B cell (primary cell): Measurements from ENCODE around the gene ZNF532. TPM values are rescaled to one million over a fixed set of nuclear protein-coding genes. Genes with fewer than 3 reads are reported as not detected.

Source experiments
- ATAC-seq: fragments of 200-7000 bp; cut with Tn5 transposase; one replicate; pipeline ENCODE4 v1.10.0; 2021; ENCODE audit warnings: low read depth, mild to moderate bottlenecking, moderate number of reproducible peaks, moderate library complexity
- CTCF ChIA-PET: fragments of 350-600 bp; sonication (Branson Sonifier 250); formaldehyde crosslinking; loops from one replicate; lab custom pipeline; 2021; ENCODE audit warnings: antibody characterized with exemption, inconsistent platforms; lab: Charles Lee
- POLR2A ChIA-PET: fragments of 350-600 bp; sonication (Branson Sonifier 250); formaldehyde crosslinking; loops from one replicate; lab custom pipeline; 2021; ENCODE audit warnings: antibody characterized with exemption; lab: Charles Lee
- DNase-seq: peaks from one replicate; pipeline ENCODE4 v3.0.0; 2013
- H2AFZ ChIP-seq: 2 replicates; pipeline ENCODE4 v1.6.1; 2012; ENCODE audit warnings: mild to moderate bottlenecking, low read depth, low read length; ENCODE audit not compliant: insufficient read depth, poor library complexity, severe bottlenecking
- H3K27ac ChIP-seq, 2 donors: 1 replicate in 1 of 2; 2 replicates in 1 of 2; pipeline ENCODE4 v1.5.1; 2012 to 2013; ENCODE audit warnings: low read length in 2 of 2, mild to moderate bottlenecking in 2 of 2, moderate library complexity in 1 of 2
- H3K27me3 ChIP-seq, 4 experiments: fragments of 200-600 bp in 1 of 4; sonication (generic) in 1 of 4; replicated peaks in 1 of 4; 1 replicate in 2 of 4; 2 replicates in 2 of 4; pipeline versions ENCODE4 v1.6.1 to v1.7.0; 2013 to 2016; ENCODE audit warnings: low read length in 3 of 4, mild to moderate bottlenecking in 2 of 4, mixed read lengths in 1 of 4, moderate library complexity in 1 of 4; ENCODE audit not compliant: insufficient read depth in 4 of 4, control insufficient read depth in 3 of 4; ENCODE audit errors: control extremely low read depth in 1 of 4
- H3K36me3 ChIP-seq, 2 experiments: replicated peaks in 1 of 2; 1 replicate in 1 of 2; 2 replicates in 1 of 2; pipeline versions ENCODE4 v1.6.1 to v1.7.1; 2013; ENCODE audit warnings: low read length in 1 of 2; ENCODE audit not compliant: insufficient read depth in 2 of 2, control insufficient read depth in 1 of 2; ENCODE audit errors: control extremely low read depth in 1 of 2, extremely low read depth in 1 of 2
- H3K4me1 ChIP-seq, 2 donors: fragments of 200-600 bp in 1 of 2; sonication (generic) in 1 of 2; 1 replicate in 1 of 2; 2 replicates in 1 of 2; pipeline versions ENCODE4 v1.5.1 to v1.6.1; 2013 to 2017; ENCODE audit warnings: low read length in 2 of 2; ENCODE audit not compliant: control insufficient read depth in 2 of 2, insufficient read depth in 2 of 2
- H3K4me2 ChIP-seq: replicated peaks from 2 replicates; pipeline ENCODE3; 2012; ENCODE audit warnings: mild to moderate bottlenecking, low read depth, low read length; ENCODE audit not compliant: poor library complexity, severe bottlenecking
- H3K4me3 ChIP-seq, 5 experiments: fragments of 200-600 bp in 1 of 5; sonication (generic) in 1 of 5; 1 replicate in 3 of 5; 2 replicates in 2 of 5; pipeline versions ENCODE4 v1.5.1 to v1.7.0; 2011 to 2016; ENCODE audit warnings: low read length in 4 of 5, mild to moderate bottlenecking in 4 of 5, low read depth in 2 of 5, control low read depth in 1 of 5, moderate library complexity in 1 of 5; ENCODE audit not compliant: insufficient read depth in 1 of 5; ENCODE audit errors: control extremely low read depth in 1 of 5, extremely low read depth in 1 of 5
- H3K79me2 ChIP-seq: fragments of 200-600 bp; sonication (generic); one replicate; pipeline ENCODE4 v1.6.0; 2016; ENCODE audit warnings: low read length; ENCODE audit not compliant: control insufficient read depth, insufficient read depth
- H3K9ac ChIP-seq: fragments of 200-600 bp; sonication (generic); 2 replicates; pipeline ENCODE4 v1.6.1; 2017; ENCODE audit warnings: mild to moderate bottlenecking, low read length, moderate library complexity
- H3K9me3 ChIP-seq, 3 donors: one replicate each; pipeline versions ENCODE4 v1.6.1 to v1.7.1; 2013; ENCODE audit warnings: low read length in 2 of 3; ENCODE audit not compliant: control insufficient read depth in 2 of 3, insufficient read depth in 1 of 3; ENCODE audit errors: control extremely low read depth in 1 of 3
- H4K20me1 ChIP-seq: 2 replicates; pipeline ENCODE4 v1.6.0; 2012; ENCODE audit warnings: mild to moderate bottlenecking, low read length; ENCODE audit not compliant: insufficient read depth, control insufficient read depth, poor library complexity, severe bottlenecking
- H3K27ac Mint-ChIP-seq: one replicate; pipeline ENCODE4 v1.8.0; 2021; ENCODE audit warnings: mixed read lengths
- H3K27me3 Mint-ChIP-seq: one replicate; pipeline ENCODE4 v1.8.0; 2021; ENCODE audit warnings: mixed read lengths
- H3K4me1 Mint-ChIP-seq: one replicate; pipeline ENCODE4 v1.8.0; 2021; ENCODE audit warnings: mixed read lengths
- H3K4me3 Mint-ChIP-seq: one replicate; pipeline ENCODE4 v1.8.0; 2021; ENCODE audit warnings: mixed read lengths
- H3K9me3 Mint-ChIP-seq: one replicate; pipeline ENCODE4 v1.8.0; 2022; ENCODE audit warnings: mixed read lengths; ENCODE audit not compliant: insufficient read depth
- EZH2 ChIP-seq: IDR thresholded peaks from 2 replicates; pipeline ENCODE4 v1.6.1; 2012; ENCODE audit warnings: borderline replicate concordance, low read depth, mild to moderate bottlenecking, moderate library complexity, low read length; ENCODE audit not compliant: insufficient read depth, poor library complexity, severe bottlenecking
- WGBS: methylation state at CpG from one replicate; pipeline ENCODE4 v1.1.5; 2013; ENCODE audit warnings: missing lambda C conversion rate; ENCODE audit not compliant: insufficient coverage; 5-methylcytosine and 5-hydroxymethylcytosine counted together
- intact Hi-C: fragments of 100-400 bp; cut with micrococcal nuclease; formaldehyde crosslinking; loops from one replicate; pipeline ENCODE4 v1.10.0; 2022
- polyA plus RNA-seq: library from polyadenylated mRNA; depleted of rRNA; stranded (reverse); fragments of >200 nt; gene quantifications from 2 replicates; pipeline ENCODE4 v1.2.3, GENCODE V29; 2012
- total RNA-seq, 2 donors: library from RNA; stranded (reverse); fragments of 120-200 nt in 1 of 2; gene quantifications; 1 replicate in 1 of 2; 2 replicates in 1 of 2; pipeline versions ENCODE4 v1.2.3 to v1.2.4, GENCODE V29; 2013 to 2022
- TF ChIP-seq, protein P1 (sequence below): fragments of 200-600 bp; IDR thresholded peaks from one replicate; pipeline ENCODE4 v1.8.0; 2022; ENCODE audit warnings: antibody characterized with exemption, mild to moderate bottlenecking

ZNF532 gene
- total and polyA plus RNA-seq, 2 donors (not counting 1 experiment from before 2014, with no cell fraction given) = 58.2 to 104 TPM

DNA sequence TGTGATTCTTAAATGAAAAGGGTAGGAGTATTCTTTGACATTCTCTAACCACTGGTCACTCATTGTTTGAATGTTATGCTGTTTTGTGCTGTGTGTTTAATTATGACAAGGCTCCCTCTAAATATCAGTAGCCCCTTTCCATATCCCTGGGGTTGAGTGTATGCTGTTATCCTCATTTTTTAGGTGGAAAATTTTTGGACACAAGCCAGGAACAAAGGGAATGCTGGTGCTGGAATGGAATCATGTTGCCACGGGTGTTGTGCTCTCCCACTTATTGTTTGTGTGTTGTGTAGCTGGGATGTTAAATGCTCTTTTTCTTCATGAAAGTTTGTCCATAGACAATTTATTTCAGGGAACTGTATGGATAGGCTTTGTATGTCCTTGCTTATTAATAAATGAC, 43.3 kb downstream of the ZNF532 start:
- peak overlapping the region; percentile 10 for H3K9ac ChIP-seq
- 100% methylated on average over 1 of the region's 1 CpG for WGBS
- H3K9me3 ChIP-seq = no peaks in the 10 kb centered on the region
- H3K4me1 Mint-ChIP-seq = peaks cover 65% of the 10 kb centered on the region
- H3K9me3 Mint-ChIP-seq = no peaks in the 10 kb centered on the region
- H3K27ac ChIP-seq = no peak overlapping the region
- H4K20me1 ChIP-seq = no peaks in the 10 kb centered on the region
- H3K4me3 Mint-ChIP-seq = peak overlapping the region; percentile 8
- peaks cover 0 to 12% of the 10 kb centered on the region in 2 experiments for H3K36me3 ChIP-seq
- peaks cover 94% of the 10 kb centered on the region for H3K79me2 ChIP-seq
- H3K27me3 ChIP-seq = no peaks in the 10 kb centered on the region
- peaks cover 19 to 44% of the 10 kb centered on the region in 2 donors for H3K4me1 ChIP-seq
- TF ChIP-seq, protein P1, sequence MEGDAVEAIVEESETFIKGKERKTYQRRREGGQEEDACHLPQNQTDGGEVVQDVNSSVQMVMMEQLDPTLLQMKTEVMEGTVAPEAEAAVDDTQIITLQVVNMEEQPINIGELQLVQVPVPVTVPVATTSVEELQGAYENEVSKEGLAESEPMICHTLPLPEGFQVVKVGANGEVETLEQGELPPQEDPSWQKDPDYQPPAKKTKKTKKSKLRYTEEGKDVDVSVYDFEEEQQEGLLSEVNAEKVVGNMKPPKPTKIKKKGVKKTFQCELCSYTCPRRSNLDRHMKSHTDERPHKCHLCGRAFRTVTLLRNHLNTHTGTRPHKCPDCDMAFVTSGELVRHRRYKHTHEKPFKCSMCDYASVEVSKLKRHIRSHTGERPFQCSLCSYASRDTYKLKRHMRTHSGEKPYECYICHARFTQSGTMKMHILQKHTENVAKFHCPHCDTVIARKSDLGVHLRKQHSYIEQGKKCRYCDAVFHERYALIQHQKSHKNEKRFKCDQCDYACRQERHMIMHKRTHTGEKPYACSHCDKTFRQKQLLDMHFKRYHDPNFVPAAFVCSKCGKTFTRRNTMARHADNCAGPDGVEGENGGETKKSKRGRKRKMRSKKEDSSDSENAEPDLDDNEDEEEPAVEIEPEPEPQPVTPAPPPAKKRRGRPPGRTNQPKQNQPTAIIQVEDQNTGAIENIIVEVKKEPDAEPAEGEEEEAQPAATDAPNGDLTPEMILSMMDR = no peak
- TF ChIP-seq EZH2 = no peak
- H2AFZ ChIP-seq = no peak overlapping the region
- H3K4me2 ChIP-seq = no peak overlapping the region
- no peak overlapping the region for H3K4me3 ChIP-seq
- no peak for ATAC-seq
- POLR2A ChIA-PET = no interaction called here
- CTCF ChIA-PET = interaction anchor here (1.3 kb wide), 1 partner anchor 149 kb away, joined by 3 read pairs; no protein-coding TSS in a partner anchor
- H3K27me3 Mint-ChIP-seq = no peaks in the 10 kb centered on the region
- DNase-seq = no peak
- peak overlapping the region; percentile 23 for H3K27ac Mint-ChIP-seq
- intact Hi-C loops = no loop called here

DNA sequence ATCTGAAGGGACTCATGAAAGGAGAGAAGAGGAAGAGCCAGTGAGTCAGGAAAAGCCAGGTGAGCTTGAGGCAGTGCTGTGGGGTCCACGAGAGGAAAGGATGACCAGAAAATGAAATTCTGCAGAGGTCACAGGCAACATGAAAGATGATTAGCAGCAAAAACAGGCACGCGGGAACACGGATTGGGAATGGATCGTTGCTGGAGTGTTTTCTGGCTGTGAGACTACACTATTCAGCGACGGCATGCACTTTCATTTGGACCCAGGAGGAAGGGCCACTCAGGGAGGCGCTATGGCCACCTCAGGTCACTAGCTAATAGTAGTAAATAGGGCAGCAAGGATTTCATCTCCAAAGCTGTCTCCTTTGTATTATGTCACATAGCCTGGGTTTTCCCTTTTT, 44.8 kb downstream of the ZNF532 start:
- Histone ChIP-seq H3K36me3 (peaks cover 0 to 12% of the 10 kb centered on the region in 2 experiments), H3K9me3 (no peaks in the 10 kb centered on the region), H3K4me3 (no peak overlapping the region), H3K27me3 (no peaks in the 10 kb centered on the region), H3K9ac (no peak overlapping the region), H3K4me1 (peaks cover 33 to 53% of the 10 kb centered on the region in 2 donors), H3K4me2 (no peak overlapping the region), H4K20me1 (no peaks in the 10 kb centered on the region), H3K79me2 (peaks cover 88% of the 10 kb centered on the region), H3K27ac (no peak overlapping the region), H2AFZ (no peak overlapping the region)
- 91% methylated on average over 8 of the region's 8 CpGs for WGBS
- H3K4me3 Mint-ChIP-seq = no peak overlapping the region
- no peak for ATAC-seq
- ChIA-PET POLR2A (interaction anchor here (0.6 kb wide), 1 partner anchor 31 kb away, joined by 5 read pairs; no protein-coding TSS in a partner anchor), CTCF (no interaction called here)
- intact Hi-C loops = no loop called here
- H3K27me3 Mint-ChIP-seq = no peaks in the 10 kb centered on the region
- H3K4me1 Mint-ChIP-seq = peaks cover 74% of the 10 kb centered on the region
- H3K9me3 Mint-ChIP-seq = no peaks in the 10 kb centered on the region
- peak overlapping the region; percentile 46 for H3K27ac Mint-ChIP-seq
- TF ChIP-seq, protein P1 = no peak
- TF ChIP-seq EZH2 = no peak
- DNase-seq = no peak
